HG03097 (cell line): ENCODE measurements around the gene NDUFA13.

ENCODE experiments used
- ATAC-seq: cut with Tn5 transposase; IDR thresholded peaks from one replicate; pipeline ENCODE4 v1.9.1; 2021; ENCODE audit not compliant: unreplicated experiment, low FRiP score

The NDUFA13 gene

GRCh38 chr19:19506592-19506991 lies 9.4 kb upstream of the NDUFA13 start:
- ATAC-seq: no peak

- no peak for ATAC-seq
Observed at GRCh38 chr19:19507354-19507753, 8.7 kb upstream of the NDUFA13 start.

- ATAC-seq: no peak
Observed at GRCh38 chr19:19508217-19508616, 7.8 kb upstream of the NDUFA13 start.

GRCh38 chr19:19510432-19510831 lies 5.6 kb upstream of the NDUFA13 start:
- no peak for ATAC-seq

- no peak for ATAC-seq
Observed at GRCh38 chr19:19513682-19514081, 2.3 kb upstream of the NDUFA13 start.

- ATAC-seq: no peak
Observed at GRCh38 chr19:19514215-19514657, 1.8 kb upstream of the NDUFA13 start.

GRCh38 chr19:19514881-19515641 lies 964 bp upstream of the NDUFA13 start, which contains the start of gene TSSK6:
TSSK6 (minus strand) TSS chr19:19515548; CDS start chr19:19515427, 121 bp downstream.
- ATAC-seq: no peak

GRCh38 chr19:19517235-19517619 lies 1.2 kb downstream of the NDUFA13 start:
- no peak for ATAC-seq

GRCh38 chr19:19520989-19521388 lies 5.0 kb downstream of the NDUFA13 start:
- no peak for ATAC-seq

- ATAC-seq: no peak
Observed at GRCh38 chr19:19523177-19523576, 7.2 kb downstream of the NDUFA13 start.

- no peak for ATAC-seq
Observed at GRCh38 chr19:19524053-19524452, 8.0 kb downstream of the NDUFA13 start.

GRCh38 chr19:19525611-19526380 lies 9.8 kb downstream of the NDUFA13 start:
- ATAC-seq: no peak

GRCh38 chr19:19526581-19527370 lies 10.8 kb downstream of the NDUFA13 start:
- no peak for ATAC-seq

- no peak for ATAC-seq
Observed at GRCh38 chr19:19527371-19527656, 11.3 kb downstream of the NDUFA13 start.

GRCh38 chr19:19527674-19528625 lies 11.9 kb downstream of the NDUFA13 start:
- ATAC-seq: no peak

GRCh38 chr19:19528721-19529490 lies 12.9 kb downstream of the NDUFA13 start, which contains the start of gene YJEFN3:
YJEFN3 (plus strand) TSS chr19:19528911; CDS start chr19:19528933, 22 bp downstream.
- no peak for ATAC-seq

- ATAC-seq: no peak
Observed at GRCh38 chr19:19529783-19530422, 13.9 kb downstream of the NDUFA13 start.

- no peak for ATAC-seq
Observed at GRCh38 chr19:19530423-19530804, 14.4 kb downstream of the NDUFA13 start.

GRCh38 chr19:19530889-19531288 lies 14.9 kb downstream of the NDUFA13 start:
- no peak for ATAC-seq
